ENCODE results near the gene RERE.
"Not testable (repeated sequence)": the region's sequence is repeated elsewhere in the genome, so short reads cannot be mapped to it uniquely, and the experiment has no call there.

RERE gene

DNA sequence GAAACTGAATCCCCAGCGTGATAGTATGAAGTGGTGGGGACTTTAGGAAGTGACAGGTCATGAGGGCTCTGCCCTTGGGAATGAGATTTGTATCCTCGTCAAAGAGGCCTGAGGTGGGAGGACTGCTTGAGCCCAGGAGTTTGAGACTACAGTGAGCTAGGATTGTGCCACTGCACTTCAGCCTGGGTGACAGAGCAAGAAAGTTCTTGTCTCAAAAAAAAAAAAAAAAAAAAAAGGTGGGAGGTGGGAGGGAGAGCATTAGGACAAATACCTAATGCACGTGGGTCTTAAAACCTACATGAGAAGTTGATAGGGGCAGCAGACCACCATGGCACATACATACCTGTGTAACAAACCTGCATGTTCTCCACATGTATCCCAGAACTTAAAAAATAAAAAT, 24.0 kb upstream of the RERE start:
- no peak for FAIRE-seq

DNA sequence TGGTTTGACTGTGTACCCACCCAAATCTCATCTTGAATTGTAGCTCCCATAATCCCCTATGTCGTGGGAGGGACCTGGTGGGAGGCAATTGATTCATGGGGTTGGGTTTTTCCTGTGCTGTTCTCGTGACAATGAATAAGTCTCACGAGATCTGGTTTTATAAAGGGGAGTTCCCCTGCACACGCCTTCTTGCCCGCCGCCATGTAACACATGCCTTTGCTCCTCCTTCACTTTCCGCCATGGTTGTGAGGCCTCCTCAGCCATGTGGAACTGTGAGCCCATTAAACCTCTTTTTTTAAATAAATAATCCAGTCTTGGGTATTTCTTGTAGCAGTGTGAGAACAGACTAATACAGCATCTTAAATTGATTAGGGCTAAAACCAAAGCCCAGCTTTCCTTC, 22.6 kb upstream of the RERE start:
- no peak for FAIRE-seq

DNA sequence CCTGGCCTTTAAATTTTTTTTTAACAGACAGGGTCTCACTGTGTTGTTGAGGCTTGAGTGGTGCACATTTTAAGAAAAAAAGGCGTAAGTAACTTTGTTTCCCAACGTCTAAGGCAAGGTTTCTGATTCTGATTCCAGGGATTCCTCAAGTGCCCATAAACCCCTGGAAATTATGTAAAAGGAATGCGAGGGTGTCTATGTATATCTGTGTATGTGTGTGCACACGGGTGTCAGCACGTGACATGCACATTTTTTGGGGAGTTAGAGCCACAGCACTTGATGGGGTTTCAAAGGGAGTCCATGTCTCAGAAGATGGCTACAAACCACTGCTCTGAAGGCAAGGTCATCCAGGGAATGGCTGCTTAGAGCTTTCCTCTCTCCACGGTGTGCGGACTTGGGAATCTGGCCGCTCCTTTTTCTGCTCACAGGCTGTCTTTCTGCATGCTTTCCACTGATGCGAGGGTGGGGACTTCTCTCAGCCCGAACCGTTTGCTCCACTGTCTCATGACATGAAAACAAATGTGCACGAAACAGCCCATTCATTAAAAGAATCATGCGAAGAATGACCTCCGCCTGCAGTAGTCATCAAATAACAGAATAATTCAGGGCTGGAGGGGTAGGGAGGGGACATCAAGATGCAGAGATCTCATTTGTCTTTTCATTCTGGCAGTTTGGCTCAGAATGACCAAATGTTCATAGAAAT, 18.7 kb upstream of the RERE start:
- FAIRE-seq: no peak

DNA sequence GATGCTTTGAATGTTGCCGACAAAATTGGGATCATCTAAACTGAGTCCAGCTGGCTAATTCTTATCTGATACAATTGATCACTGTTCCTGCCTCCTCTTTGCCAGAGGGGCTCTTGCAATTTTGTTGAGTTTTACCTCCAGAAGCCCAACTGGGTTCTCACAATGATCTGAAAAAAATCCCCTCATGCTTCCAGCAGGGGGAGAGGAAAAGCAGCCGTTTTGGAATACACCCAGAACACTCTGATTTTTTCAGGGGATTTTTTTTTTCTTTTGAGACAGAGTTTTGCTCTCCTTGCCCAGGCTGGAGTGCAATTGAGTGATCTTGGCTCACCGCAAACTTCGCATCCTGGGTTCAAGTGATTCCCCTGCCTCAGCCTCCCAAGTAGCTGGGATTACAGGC, 13.9 kb upstream of the RERE start:
- FAIRE-seq: no peak

DNA sequence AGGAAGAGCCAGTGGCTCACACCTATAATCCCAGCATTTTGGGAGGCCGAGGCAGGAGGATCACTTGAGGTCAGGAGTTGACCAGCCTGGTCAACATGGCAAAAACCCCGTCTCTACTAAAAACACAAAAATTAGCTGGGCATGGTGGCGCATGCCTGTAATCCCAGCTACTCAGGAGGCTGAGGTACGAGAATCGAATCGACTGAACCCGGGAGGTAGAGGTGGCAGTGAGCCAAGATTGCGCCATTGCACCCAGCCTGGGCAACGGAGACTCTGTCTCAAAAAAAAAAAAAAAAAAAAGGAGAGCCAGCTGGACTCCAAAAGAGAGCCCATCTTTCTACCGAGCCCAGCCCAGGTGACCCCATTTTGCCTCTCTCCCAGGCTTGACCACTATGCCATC, 13.3 kb upstream of the RERE start:
- not testable (repeated sequence) for FAIRE-seq

DNA sequence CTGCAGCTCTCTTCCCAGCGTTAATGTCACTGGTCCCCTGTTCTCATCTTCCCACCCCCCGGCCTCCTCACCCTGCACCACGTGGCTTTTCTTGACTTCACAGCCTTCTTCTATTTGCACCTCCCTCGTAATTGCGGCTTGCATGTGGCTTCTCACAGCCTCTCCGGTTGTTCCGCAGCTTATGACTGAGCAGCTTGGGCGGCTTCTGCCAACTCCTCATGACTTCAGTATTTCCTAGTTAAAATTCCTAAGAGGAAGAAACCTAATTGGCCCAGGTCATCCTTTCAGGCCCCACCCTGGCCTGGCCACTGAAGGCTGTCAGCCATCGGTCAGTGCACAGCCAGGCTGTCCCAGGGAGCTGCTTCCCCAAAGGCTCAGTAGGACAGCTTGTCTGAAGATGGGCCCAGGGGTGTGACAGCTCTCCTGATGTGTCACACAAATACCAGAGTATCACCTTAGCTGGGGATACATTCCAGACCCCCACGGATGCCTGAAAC, 8.6 kb upstream of the RERE start:
- FAIRE-seq: no peak

DNA sequence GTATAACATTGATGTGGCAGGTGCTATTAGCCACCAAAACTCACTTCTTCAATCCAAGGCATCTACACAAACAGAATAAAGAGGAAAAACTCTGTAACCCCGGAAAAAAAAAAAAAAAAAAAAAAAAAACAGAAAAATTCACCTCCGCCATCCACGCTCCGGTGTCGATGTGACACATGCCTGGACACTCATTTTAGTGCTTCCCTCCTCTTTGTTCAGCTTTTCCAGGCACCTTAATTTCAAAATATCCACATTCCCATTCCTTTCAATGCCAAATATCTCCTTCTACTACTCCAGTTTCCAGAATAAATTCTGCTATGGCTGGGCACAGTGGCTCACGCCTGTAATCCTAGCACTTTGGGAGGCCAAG, 5.8 kb upstream of the RERE start:
- no peak for FAIRE-seq

DNA sequence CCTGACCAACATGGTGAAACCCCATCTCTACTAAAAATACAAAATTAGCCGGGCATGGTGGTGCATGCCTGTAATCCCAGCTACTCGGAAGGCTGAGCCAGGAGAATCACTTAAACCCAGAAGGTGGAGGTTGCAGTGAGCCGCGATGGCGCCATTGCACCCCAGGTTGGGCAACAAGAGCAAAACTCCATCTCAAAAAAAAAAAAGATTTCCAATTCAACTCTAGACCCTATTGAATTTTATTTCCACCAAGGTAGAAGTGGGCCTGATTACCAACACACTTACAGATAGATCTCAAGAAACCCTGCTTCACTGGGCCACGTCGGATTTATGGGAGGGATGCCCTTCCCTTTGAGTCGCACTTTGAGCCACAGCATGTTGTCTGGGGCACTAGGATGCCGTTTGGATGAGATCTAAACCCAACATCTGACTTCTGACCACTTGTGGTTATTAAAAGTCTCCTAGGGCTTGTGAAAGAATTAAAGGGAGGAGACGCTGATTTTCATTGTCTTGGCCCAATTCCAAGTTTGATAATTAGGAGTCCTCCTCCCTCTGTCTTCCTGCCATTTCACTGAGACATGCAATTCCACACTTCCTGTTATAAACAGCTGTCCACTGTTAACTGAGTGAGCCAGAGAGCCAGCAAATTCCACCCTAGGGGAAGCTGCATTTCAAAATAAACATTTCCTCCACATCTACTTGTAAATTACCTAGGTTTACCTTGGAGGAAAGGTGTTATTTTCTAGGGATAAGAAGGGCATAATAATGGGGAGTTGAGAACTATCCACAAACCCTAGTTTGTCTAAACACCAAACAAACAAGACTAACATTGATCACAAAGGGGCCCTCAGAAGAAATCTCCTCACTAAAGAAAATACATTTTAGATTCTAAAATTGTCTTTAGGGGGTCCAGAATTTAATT, 5.2 kb upstream of the RERE start:
- FAIRE-seq: no peak

DNA sequence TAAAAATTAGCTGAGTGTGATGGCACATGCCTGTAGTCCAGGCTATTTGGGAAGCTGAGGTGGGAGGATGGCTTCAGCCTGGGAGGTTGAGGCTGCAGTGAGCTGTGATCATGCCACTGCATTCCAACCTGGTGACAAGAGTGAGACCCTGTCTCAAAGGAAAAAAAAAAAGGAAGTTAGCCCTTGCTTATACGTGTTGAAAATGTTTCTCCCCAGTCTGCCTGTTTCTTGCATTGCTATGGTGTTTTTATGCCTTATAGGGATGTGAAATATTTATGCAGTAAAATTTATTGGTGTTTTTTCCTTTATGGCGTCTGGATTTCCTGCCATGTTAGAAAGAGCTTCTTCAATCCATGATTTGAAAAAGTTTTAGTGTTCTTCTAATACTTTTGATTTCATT, 3.6 kb upstream of the RERE start:
- no peak for FAIRE-seq

DNA sequence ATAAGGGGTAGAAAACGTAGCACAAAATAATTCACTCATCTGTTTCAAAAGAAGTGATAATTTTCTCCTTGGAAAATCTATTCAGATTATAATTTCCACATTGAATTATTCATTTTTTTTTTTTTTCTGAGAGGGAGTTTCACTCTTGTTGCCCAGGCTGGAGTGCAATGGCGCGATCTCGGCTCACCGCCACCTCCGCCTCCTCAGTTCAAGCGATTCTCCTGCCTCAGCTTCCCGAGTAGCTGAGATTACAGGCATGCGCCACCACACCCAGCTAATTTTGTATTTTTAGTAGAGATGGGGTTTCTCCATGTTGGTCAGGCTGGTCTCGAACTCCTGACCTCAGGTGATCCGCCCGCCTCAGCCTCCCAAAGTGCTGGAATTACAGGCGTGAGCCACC, 1.3 kb upstream of the RERE start:
- FAIRE-seq: not testable (repeated sequence)

DNA sequence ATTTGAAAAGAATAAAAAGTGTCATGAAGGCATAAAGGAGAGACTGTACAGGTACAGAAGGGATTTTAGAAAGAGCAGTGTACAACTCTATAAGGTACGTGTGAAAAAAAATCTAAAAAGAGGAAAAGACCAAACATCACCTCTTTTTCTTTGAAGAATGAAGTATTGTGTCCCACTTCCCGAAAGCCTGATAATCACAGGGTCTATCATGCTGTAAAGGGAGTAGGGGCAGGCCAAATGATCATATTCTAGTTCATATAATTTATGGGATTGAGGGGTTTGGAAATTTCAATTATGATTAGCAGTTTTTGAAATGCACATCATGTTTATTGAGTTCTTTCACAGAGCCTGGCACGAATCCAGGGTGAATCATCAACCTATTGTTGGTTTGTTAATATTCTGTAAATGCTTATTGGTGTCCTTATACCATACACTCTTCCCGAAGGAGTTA, 910 bp upstream of the RERE start:
- no peak for FAIRE-seq

DNA sequence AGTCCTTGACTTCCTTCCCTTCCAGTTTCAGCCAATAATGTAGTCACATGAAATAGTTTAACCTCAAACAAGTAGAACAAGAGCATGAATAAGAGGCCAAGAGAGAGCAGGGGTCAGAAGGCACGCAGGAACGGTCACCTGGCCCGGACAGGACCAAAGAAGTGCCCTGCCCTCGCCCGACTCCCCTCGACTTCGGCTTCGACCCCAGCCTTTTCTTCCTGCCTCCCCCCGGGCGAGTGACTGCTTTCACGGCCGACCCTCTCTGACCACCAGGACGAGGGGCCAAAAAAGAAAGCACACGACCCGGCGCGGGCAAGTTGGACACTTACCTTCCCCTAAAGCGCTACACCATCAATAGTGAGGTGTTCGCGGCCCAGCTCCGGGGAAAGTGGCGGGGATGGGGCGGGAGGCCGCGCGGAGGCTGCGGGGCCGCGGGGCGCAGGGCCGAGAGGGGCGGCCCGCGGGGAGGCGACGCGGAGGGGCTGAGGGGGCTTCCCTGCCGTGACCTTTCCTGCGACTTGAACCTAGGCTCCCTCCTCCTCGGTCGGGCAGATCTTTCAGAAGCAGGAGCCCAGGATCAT, 519 bp downstream of the RERE start:
- FAIRE-seq: no peak

DNA sequence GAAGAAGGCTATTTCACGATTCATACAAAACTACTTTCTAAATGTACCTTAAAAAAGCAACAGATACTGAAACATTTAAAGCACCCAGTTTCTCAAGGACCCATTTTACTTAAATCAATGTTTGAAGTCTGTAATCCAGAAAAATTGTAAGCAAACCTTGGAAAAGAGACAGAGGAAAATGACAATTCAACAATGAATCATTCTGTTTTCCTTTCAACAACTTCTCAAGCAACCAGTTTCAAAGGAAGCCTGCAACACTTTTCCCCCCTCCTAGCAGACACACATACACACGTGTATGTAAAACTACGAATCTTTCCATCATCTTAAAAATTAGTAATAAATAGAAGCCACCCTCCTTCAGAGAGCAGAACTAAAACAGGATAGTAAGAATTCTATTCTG, 1.2 kb downstream of the RERE start:
- no peak for FAIRE-seq

DNA sequence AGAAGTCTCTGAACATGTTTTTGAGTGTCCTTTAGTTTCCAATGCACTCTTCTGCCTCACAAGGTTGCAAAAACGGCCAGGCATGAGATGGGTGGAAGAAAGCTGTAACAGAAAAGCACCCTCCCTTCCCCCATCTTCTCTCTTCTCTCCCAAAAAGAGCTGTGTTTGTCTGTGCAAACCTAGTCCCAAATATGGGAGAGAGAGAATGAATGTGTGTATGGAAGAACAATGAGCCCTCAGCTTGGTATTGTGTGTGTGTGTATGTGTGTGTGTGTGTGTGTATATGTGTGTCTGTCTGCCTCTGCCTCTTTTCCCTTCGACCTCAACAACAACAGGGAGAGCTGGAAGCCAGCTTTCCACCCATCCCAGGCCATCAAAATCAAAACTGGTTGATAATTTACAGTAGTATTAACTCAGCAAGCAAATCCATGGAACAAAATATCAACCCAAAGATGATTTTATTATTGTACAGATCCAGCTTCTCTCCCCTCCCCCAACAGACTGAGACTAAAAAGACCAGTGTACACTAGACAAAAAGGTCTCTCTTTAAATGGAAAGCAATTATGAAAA, 1.8 kb downstream of the RERE start:
- FAIRE-seq: no peak

DNA sequence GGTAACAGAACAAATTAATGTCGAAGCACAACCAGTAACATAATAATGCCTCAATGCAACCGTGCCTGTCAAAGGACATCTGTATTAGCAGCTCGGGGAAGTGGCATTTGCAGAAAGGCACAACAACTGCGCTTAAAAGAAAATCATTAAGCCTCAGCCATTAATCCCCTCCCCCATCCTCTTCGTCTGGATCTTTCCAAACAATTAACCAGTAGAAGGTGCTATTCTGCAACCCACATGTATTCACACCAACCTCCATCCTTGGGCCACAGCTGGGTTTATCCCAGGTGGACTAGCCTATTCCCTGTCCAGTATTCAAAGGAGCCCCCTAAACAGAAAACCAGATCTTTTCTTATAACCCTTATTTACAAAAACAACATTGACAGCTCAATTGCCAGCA, 2.6 kb downstream of the RERE start:
- no peak for FAIRE-seq

DNA sequence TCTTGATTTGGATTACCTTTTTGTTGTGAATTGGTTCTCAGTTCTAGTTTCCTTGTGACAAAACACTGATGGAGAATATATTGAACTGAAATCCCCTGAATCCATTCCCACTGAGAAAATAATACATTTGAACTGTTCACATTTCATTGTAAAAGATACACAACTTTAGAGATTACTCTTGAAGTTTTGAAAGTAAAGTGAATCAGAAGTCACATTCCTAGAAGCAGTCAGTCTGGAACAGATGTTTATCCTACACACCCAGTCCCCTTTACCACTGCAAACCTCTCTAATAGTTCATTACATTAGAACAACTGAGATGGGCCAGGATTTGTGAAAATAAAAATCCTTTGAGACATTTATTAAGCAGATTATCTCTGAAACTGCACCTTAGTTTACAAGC, 3.4 kb downstream of the RERE start:
- FAIRE-seq: no peak

DNA sequence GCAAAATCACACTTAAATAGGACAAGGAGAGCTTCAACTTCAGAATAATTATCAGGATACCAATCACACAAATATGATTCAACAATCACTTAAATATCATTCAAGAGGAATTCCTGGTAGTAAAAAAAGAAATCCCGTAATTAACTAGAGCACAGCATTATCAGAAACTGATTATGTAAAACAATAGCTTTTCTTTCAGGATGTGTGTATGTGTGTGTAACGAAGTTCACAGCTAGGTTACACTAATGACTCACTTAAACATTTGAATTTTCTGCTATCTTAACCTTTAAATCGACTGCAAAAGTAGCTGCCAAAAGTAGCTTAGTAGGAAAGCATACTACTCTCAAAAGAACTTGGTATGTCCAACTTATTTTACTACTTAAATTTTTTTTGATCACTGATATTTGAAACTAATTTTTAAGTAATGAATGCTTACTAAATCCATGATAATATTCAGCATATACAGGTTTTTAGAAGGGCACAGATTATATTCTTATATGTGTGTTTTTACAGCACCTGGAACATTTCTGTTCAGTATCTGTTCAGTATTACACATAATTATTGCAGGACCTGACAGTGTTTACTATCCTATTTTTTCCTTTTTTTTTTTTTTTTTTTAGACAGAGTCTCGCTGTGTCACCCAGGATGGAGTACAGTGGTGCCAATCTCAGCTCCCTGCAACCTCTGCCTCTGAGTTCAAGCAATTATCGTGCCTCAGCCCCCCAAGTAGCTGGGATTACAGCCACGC, 4.2 kb downstream of the RERE start:
- FAIRE-seq: no peak

DNA sequence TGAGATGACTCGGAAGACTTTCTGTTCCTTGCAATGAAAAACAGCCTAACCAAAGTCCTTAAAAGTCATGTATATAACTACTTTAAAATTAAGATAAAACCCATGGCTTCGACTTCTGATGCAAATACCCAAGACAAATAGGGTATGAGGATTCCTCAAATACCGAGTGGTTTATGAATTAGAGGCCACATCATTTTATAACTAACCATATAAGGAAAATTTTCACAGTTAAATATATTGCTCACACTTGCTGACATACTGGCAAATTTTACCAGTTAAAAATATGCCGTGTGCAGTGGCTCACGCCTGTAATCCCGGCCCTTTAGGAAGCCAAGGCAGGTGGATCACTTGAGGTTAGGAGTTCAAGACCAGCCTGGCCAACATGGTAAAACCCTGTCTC, 5.4 kb downstream of the RERE start:
- FAIRE-seq: no peak

DNA sequence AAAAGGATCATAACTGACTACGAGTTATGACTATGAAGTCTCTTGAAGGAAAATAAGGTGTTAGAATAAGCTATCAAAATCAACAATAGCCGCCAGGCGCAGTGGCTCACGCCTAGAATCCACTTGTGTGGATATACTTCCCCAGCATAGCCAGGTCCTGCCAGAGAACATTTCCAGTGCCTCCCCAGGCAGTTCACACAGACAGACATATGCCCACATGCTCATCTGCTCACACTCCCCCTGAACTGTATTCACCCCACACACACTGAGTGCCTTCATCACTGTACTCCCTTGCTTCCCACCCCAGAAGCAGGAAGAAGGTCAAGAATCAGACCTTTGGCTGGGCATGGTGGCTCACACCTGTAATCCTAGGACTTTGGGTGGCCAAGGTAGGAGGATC, 6.5 kb downstream of the RERE start:
- no peak for FAIRE-seq

DNA sequence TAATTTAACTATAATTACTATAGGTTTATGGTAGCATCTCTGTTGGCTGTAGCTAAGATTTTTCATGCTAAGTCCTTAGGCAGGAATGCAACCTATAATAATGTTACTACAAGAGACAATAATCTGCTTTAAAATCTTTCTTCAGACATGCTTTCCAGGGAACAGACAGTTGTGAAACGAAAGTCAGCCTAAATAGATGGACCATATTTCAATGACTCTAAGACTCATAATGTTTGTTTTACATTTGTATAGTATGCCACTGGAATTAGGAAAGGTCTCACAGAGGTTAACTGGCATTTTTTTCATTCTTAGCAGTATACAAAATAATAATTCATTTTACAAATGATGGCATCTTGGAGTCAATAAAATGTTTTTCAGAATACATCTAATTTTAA, 8.1 kb downstream of the RERE start:
- no peak for FAIRE-seq

DNA sequence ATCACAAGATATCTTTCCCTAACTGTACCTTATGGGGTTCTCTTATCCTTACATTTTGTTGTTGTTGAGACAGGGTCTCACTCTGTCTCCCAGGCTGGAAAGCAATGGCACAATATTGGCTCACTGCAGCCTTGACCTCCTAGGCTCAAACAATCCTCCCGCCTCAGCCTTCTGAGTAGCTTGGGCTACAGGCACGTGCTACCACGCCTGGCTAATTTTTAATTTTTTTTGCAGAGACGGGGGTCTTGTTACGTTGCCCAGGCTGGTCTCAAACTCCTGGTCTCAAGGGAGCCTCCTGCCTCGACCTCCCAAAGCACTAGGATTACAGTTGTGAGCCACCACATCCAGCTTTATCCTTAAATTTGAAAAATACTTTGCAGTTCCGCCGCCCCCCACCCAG, 10.4 kb downstream of the RERE start:
- FAIRE-seq: no peak

DNA sequence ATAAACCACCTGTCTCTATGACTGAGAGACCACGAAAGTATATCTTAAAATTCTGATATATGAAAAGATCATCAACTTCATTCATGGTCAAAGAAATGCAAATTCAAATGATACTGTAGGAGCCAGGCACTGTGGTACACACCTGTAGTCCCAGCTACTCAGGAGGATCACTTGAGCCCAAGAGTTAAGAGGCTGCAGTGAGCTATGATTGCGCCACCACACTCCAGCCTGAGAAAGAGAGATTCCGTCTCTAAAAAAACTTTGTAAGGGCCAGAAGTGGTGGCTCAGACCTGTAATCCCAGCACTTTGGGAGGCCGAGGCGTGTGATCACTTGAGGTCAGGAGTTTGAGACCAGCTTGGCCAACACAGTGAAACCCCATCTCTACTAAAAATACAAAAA, 17.0 kb downstream of the RERE start:
- no peak for FAIRE-seq

DNA sequence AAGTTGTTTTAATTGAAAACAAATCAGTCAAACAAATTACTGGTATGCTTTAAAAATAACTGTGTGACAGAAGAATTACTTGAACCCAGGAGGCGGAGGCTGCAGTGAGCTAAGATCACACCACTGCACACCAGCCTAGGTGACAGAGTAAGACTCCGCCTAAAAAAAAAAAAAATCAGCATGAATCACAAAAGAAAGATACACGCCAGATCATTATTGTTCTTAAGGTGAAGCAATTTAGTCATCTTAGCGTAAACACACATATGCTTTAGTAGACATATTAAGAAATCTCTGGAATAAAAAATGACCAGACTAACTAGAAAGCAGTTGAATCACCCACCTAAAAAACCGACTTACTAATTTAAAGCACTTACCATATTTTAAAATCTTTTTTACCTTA, 20.2 kb downstream of the RERE start:
- FAIRE-seq: no peak

All from colon (tissue), 2 donors.